ENCODE data around the gene CLEC18A.
"Not testable (repeated sequence)": the region's sequence is repeated elsewhere in the genome, so short reads cannot be mapped to it uniquely, and the experiment has no call there.

Gene CLEC18A

DNA sequence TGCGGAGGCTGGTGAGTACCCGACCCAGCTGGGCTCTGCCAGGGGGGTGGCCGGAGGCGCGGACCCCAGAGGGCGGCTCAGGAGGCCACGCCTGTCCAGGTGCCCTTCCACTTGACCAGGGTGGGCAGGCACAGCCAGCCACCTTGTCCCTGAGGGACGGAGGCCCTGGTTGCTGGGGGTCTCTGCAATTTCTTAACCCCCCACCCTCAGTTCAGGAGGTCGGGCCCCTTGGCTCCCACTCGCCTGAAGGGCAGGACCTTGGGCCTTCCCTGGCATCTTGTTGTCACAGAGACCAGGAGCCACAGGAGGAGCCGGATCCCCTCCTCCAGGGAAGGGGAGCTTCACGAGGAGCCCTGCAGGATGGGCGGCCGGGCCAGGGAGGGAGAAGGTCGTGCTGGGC is 982 bp downstream of the CLEC18A start:
- not testable (repeated sequence) for DNase-seq (ENCODE audit: low read depth, low spot score)

DNA sequence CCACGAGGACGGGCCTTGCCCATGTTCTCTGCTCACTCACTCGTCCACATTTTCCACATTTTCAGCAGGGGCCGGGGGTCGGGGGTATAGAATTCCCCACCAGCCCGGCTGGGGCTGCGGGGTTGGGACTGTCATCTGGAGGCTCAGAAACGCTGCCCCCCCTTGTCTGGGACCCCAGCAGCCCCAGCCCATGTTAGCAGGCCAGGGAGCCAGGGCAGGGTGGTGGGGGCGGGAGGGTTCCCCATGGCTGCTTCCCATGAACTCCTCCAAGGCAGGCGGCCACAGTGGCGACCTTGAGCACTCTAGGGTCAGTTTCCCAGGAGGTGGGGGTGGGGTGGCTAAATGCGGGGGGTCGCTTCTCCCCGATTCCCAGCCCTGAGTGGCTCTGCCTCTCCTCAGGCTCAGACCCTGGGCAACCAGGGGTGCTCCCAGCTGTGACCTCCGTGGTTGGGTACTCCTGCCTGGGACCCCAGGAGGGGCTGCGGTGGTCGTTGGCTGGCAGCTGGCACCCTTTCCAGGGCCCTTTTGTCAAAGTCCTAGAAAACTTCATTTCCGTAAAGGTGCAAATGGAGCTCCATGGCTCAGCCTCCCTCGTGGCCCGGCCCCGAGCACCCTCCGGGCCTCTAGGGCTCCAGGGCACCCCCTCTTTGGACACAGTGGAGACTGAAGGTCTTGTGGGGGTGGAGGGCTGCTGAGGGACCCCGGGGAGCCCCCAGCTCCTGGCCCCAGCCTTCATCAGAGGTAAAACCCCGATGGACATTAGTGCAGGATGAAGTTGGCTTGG is 1.6 kb downstream of the CLEC18A start:
- DNase-seq (ENCODE audit: low read depth, low spot score): not testable (repeated sequence)

GRCh38 chr16:69954241-69954640 is 3.1 kb downstream of the CLEC18A start:
- not testable (repeated sequence) for DNase-seq (ENCODE audit: low read depth, low spot score)

- DNase-seq (ENCODE audit: low read depth, low spot score): not testable (repeated sequence)
Measured at GRCh38 chr16:69963312-69963711, 12.2 kb downstream of the CLEC18A start.

- DNase-seq (ENCODE audit: low read depth, low spot score): peak; percentile 0
Measured at GRCh38 chr16:69964960-69965660, 14.0 kb downstream of the CLEC18A start.

DNA sequence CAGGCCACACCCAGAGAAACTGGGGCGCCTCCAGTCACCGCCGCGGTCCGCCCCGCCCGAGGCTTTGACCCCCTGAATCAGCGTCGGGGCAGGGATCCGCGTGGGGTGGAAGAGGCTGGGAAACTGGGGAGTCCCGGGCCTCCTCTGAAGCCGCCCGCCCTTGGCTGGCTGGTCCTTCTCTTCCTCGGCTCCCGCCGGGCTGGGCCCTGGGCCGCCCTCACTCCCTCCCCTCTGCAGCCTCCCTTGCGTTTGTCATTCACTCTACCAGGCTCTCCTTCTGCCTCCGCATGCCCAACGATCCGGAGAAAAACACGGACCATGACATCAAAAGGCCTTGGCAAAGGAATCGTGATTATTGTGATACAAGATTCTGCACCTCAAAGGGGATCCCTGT is 14.5 kb downstream of the CLEC18A start:
- DNase-seq (ENCODE audit: low read depth, low spot score): not testable (repeated sequence)

DNA sequence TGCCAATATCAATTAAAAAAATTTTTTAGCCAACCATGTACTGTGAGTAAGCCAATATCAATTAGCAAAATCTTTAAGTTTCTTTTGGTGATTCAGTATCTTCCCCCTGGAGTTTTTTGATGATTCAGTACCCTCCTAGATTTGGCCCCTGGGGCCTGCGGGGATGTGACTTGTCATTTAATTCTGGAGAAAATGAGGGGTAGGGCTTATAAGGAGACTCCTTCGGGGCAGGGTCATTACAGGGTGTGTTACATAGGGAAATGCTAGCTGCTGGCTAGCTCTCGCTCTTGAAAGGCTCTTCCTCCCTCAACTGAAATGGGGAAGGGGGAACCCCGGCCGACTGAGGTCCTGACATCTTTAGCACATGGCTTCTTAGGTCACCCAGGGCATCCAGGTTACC is 16.6 kb downstream of the CLEC18A start:
- not testable (repeated sequence) for DNase-seq (ENCODE audit: low read depth, low spot score)

DNA sequence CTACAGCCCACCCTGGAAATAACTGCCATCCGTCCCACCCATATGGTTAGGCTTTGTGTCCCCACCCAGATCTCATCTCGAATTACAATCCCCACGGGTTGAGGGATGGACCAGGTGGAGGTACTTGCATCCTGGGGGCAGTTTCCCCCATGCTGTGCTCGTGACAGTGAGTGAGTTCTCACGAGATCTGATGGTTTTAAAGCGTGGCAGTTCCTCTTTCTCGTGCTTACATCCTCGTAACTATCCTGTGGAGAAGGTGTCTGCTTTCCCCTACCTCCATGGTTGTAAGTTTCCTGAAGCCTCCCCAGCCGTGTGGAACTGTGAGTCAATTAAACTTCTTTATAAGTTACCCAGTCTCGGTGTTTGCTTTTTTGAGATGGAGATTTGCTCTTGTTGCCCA is 17.0 kb downstream of the CLEC18A start:
- not testable (repeated sequence) for DNase-seq (ENCODE audit: low read depth, low spot score)

DNA sequence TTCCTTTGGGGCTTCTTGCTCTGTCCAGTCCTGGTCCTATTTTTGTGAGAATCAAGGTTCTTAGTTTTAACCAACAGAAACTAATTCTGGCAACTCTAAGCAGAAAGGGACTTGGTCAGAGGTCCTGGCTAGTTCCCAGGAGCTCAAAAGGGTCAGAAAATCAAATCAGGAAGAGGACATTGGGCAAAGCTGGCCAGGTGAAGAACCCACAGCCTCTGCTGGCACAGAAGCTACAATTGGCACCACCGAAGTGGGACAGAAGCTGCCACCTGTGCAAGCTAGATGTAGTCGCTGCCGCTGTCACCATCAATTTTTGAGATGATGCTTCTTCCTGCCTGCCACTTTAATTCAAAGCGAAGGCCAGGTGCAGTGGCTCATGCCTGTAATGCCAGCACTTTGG is 18.5 kb downstream of the CLEC18A start:
- not testable (repeated sequence) for DNase-seq (ENCODE audit: low read depth, low spot score)

DNA sequence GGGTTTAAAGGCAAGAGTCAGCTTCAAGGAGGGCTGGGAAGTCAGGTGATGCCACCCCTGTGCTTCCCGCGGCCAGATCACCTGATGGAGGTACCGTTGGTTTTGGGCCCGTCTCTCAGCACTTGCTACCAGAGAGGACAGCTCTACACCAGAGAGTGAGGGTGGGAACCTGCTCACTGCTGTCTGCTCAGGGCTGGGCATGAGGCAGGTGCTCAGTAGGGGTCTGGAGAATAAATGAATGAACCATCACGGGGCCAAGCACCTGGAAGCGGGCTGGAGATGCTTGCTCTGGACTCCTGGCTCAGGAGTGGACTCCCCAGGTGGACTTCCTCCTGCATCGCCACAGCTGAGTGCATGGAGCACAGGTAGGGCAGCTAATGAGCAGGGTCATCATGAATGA is 21.0 kb downstream of the CLEC18A start:
- not testable (repeated sequence) for DNase-seq (ENCODE audit: low read depth, low spot score)

DNA sequence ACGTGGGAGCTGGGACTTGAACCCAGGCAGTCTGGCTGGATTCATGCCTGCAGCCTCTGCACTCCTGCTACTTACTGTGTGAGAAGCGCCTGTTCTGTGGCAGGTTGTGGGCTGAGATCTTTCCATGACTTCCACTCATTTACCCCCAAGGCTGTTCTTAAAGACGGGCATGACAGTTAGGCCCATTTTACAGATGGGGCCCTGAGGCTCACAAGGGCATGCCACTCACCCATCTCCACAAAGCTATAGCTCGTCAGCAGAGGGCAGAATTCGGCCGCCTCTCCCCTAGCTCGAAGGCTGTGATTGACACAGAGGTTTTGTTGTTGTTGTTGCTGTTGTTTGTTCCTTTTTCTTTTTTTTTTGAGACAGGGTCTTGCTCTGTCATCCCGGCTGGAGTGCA is 21.8 kb downstream of the CLEC18A start:
- DNase-seq (ENCODE audit: low read depth, low spot score): not testable (repeated sequence)

- DNase-seq (ENCODE audit: low read depth, low spot score): not testable (repeated sequence)
Measured at GRCh38 chr16:69985196-69985595, 34.1 kb downstream of the CLEC18A start.

DNA sequence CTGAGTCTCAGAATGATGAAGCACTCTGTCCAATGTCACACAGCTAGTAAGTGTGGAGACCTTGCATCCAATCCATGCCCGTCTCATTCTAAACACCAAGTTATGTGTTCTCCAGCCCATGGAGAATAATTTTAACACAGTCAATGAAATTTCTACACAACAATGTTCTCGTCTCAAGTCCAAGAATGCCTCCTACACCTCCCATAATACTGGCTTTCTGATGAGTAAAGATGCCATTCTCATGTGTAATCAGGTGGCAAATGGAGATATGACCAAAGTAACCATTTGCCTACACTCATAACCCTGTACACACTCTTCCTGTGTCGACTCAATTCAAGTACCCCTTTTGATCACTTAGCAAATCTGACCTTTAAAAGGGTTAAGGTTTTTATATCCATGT is 46.8 kb downstream of the CLEC18A start:
- not testable (repeated sequence) for DNase-seq (ENCODE audit: low read depth, low spot score)

GRCh38 chr16:69999801-70000200 is 48.7 kb downstream of the CLEC18A start:
- not testable (repeated sequence) for DNase-seq (ENCODE audit: low read depth, low spot score)

DNA sequence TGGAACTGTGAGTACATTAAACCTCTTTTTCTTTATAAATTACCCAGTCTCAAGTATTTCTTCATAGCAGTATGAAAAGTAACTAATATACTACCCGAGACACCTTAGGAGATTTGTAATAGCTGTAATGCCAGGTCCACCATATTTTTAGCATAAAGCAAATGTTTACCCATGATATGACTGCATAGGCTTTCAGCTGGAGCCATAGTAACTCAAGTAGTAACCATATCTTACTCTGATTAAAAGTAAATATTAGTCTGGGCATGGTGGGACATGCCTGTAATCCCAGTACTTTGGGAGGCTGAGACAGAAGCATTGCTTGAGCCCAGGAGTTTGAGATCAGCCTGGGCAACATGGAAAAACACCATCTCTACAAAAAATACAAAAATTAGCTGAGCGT is 52.4 kb downstream of the CLEC18A start:
- DNase-seq (ENCODE audit: low read depth, low spot score): not testable (repeated sequence)

GRCh38 chr16:70008604-70009003 is 57.5 kb downstream of the CLEC18A start:
- DNase-seq (ENCODE audit: low read depth, low spot score): not testable (repeated sequence)

DNA sequence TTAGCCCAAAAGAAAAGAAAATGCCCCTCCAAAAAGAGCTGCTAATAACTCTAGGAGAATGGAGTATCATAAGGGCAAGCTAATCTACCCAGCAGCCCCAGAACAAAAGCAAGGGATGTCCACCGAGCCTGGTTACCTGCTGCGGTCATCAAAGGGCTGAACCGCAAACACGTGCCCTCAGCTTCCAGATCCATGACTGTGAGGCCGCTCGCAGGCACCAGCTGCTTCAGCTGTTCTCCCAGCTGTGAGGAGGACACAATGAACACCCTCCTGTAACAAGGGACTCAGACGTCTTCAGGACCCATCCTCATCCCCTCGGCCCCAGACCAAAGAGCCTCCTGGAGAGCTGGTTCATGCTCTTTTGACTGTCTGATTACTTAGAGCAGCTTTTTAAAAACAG is 59.5 kb downstream of the CLEC18A start:
- DNase-seq (ENCODE audit: low read depth, low spot score): not testable (repeated sequence)

DNA sequence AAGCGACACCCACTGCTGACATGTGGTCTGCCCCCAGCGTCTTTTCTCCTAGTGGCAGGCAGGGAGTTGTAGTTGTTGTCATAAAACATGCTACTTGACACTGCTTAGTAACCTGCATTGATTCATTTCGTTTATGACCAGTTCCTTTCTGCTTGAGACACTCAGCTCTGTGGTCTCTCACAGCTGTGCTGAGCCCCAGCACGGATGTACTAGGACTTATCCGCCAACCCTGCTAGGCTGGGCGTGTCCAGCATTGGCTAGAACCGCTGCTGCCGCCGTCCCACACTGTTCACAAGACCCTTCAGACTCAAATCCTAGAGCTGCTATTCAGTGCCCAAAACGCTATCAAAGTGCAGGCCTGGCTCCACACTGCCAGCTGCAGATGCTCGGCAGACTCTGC is 60.0 kb downstream of the CLEC18A start:
- not testable (repeated sequence) for DNase-seq (ENCODE audit: low read depth, low spot score)

DNA sequence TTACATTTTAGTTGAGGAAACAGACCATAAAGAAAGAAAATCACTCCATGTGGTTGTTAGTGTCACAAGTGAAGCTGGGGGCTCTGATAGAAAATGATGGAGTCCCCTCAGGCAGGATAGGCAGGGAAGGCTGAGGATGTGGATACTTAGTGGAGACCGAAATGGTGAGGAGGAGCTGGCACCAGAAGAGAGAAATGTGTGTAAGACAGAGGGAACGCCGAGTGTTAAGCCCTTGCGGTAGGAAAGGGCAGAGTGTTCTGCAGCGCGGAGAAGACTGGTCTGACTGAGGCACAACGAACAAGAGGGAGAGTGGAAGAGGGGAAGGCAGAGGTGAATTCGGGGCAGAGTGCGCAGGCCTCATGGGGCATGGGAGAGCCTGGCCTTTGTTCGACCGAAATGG is 61.2 kb downstream of the CLEC18A start:
- DNase-seq (ENCODE audit: low read depth, low spot score): not testable (repeated sequence)

DNA sequence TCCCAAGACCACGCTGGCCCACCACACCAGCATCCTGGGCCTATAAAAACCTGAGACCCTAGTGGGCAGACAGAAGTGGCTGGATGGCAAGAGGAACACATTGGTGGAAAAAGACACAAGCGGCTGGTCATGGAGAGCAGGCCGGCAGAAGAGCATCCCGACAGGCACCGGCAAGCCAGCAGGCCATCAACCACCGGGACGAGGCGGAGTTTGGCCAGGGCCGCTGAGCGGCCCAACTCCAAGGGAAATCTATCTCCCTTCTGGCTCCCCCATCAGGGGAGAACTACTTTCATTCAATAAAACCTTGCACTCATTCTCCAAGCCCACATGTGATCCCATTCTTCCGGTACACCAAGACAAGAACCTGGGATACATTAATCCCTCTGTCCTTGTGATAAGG is 61.8 kb downstream of the CLEC18A start:
- not testable (repeated sequence) for DNase-seq (ENCODE audit: low read depth, low spot score)

All from iPS DF 19.7 (cell line).